NCI-H748 treated with DMSO at 0.1 percent for 48 hours (cell line): ENCODE results near the gene PTH2.
"Not testable (repeated sequence)": the region's sequence is repeated elsewhere in the genome, so short reads cannot be mapped to it uniquely, and the experiment has no call there.

Experiments
- DNase-seq: peaks from one replicate; lab custom pipeline; 2025; lab: John Stamatoyannopoulos, UW

The PTH2 gene

DNA sequence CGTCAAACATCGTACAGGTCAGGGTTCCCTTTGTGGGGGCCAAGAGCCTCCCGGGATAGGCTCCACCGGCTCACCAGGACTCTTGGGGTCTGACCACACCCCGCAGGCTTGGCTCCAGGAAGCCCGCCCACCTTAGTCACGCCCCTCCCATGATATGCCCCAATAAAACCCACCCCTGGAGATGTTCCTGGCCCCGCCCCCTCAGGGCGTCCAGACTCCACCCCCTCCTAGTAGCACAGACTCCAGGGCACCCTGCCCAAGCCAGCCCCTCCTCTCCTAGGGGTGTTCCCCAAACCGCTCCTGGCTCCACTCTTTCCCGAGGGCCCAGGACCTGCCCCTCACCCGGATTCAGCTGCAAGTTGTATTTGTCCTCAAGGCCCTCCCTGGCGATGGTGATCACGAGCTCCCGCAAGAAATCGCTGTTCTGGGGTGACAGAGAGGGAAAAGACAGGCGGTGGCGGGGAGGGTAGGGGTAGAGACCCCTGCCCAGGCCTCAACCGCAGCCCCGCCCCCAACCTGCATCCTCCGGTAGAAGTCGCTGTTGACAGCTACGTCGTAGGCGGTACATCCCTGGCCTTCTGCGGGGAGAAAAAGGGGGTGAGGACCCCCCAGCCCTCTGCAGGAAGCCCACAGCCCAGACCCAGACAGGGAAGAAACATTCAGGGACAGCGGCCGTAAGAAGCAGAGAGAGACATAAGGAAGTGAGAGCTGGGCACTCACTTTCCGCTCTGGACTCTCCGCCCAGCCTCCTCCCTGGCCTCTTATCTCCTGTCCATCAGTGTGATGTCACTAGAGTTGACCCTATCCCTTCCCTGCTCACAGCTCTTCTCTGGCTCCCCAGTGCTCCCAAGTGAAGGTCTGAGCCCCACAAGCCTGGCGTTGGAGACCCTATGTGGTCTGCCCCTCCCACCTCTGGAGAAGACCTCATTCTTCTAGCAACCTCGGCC lies 24.5 kb upstream of the PTH2 start:
- no peak for DNase-seq

DNA sequence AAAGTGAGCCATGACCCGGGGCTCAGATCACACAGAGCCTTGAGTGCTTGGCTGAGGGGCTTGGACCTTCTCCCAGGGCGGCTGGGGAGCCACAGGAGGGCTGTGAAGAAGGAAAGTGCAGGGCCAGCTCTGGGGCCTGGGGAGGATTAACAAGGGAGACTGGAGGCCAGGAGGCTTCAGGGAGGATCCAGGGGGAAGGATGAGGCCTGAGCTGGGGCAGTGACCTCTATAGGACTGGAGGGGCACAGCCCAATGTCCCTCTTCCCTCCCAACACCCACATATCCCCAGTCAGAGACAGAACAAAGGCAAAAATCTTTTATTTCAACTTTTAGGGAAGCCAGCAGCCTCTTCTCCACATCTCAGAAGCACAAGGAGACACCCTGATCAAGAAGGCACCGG lies 22.8 kb upstream of the PTH2 start:
- DNase-seq, result no peak

DNA sequence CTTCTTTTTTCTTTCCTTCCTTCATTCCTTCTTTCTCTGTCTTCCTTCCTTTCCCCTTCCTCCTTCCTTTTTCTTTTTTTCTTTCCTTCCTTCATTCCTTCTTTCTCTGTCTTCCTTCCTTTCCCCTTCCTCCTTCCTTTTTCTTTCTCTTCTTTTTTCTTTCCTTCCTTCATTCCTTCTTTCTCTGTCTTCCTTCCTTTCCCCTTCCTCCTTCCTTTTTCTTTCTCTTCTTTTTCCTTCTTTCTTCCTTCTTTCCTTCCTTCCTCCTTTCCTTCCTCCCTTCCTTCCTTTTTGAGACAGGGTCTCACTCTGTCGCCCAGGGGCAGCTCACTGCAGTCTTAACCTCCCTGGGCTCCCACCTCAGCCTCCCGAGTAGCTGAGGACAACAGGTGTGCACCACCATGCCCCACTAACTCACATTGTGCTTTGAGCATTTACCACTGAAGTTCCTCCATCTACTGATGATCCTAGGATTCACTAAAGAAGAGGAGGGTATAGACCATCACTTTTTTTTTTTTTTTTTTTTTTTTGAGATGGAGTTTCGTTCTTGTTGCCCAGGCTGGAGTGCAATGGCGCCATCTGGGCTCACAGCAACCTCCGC lies 21.0 kb upstream of the PTH2 start:
- not testable (repeated sequence) for DNase-seq

GRCh38 chr19:49443366-49444099 lies 20.3 kb upstream of the PTH2 start:
- DNase-seq, result peak; percentile 97

- DNase-seq, result peak; percentile 80
Measured at GRCh38 chr19:49442771-49443365, 19.6 kb upstream of the PTH2 start.

- DNase-seq, result no peak
Measured at GRCh38 chr19:49442354-49442753, 19.1 kb upstream of the PTH2 start.

DNA sequence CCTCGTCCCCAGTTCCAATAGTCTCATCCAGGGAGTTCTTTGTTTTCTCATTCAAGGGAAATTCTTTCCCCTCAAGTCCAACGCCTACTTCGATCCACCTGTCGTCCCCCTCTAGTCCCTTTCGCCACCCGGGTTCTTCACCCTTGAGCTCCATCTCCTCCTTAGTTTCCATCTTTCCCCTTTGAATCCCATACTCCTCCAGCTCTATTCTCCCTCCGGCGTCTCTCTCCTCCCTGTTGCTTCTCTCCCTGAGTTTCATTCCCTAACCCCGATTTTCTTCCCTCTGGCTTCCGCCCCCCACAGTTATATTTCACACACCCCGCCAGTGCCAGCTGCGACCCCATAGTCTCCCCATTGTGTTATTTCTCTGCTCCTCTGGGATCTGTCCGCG lies 18.7 kb upstream of the PTH2 start:
- peak; percentile 18 for DNase-seq

DNA sequence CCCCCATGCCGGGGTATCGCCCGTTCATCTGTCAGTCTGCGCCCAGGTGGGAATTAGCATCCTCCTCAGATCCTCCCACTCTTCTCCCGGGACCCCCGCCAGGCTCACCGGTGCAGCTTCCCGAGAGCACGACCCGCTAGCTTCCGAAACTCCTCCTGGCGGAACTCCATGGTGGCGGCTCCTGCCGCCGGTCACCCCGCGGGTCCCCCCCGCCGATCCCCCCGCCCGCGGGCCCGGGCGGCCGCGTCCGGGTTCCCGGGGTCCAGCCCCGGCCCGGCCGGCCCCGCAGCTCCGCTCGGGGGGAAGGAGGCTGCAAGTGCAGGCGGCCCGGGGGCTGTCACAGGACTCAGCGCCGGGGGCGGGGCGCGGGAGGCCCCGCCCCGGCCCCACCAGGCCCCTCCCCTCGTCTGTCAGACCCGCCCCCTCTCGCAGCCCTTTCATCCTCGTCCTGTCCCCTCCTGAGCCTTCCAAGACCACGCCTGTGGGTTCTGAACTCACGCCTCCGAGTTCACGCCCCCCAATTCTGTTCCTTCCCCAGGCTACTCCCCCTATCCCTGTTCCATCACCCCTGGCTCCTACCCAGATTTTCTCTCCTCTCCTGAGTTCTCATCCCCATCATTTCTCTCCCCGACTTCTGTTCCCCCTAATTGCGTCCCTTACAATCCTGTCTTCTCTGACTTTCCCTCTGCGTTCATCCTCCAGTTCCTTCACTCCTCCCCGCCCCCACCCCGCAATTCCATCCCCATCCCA lies 18.1 kb upstream of the PTH2 start, which contains the start of gene SLC17A7:
TSS of gene SLC17A7 (minus strand) at position 318 of the 750 bp plus-strand sequence. CDS start at position 170, 148 bp downstream.
- DNase-seq, result peak; percentile 50

- no peak for DNase-seq
Measured at GRCh38 chr19:49440439-49441209, 17.4 kb upstream of the PTH2 start.

DNA sequence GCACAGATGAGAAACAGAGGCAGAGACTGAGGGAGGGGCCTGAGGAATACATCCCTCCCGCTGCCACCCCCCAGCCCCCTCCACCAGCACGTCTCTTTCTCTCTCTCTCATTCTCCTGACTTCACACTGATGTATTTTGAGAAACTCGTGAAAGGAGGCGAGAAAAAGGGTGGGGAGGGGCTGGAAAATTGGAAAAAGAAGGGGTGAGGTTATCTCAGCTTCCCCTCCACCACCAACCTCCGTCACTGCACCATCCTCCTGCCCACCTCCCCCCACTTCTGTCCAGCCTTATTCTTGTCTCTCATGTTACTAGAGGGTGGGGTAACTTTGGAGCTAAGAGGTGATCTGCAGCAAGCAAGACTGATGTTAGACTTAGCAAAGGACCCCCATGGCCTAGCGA lies 16.6 kb upstream of the PTH2 start:
- DNase-seq, result no peak

GRCh38 chr19:49438261-49438660 lies 15.0 kb upstream of the PTH2 start:
- DNase-seq, result no peak

DNA sequence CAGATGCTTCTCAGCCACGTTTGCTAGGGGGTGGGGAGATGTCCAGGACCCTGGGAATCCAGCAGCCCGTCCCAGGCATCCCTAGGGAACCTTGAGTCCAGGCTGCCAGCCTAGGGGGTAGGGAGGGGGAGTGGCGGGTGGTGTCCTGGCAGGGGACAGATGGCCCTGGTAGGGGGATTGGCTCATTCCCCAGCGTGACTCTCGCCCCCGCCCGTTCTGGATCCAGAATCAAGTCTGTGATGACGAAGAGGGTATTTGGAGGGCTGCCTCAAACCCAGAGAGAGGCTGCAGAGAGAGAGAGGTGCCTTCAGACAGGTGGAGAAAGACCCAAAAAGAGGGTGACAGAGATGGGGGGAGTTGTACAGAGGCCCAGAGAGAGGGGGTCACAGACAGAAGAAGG lies 14.0 kb upstream of the PTH2 start:
- no peak for DNase-seq

DNA sequence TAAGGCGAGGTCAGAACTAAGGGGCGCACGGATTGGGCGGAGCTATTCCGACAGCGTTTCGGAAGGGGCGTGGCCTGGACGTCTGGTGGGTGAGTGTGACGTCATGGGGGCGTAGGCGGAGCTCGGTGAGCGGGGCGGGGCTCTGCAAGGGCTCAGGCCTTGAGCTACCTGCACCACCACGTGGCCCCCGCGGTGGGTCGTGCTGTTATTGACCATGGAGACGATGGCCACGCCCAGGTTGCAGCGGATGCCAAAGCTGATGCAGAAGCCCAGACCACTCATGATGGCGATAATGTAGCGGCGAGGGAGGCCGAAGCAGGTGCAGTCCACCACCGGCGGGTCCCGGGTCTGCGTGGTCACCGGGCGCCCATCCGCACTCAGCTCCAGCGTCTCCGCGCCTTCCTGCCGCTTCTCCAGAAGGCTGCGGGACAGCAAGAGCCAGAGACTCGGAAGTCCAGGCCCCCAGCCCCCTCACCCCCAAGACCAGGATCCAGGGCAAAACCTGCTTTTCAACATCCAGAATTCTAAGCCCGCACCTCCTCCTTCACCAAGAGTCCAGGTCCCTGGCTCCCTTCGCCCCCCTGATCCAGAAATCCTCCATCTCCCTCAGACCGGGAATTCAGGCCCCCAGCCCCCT lies 13.3 kb upstream of the PTH2 start:
- no peak for DNase-seq

- no peak for DNase-seq
Measured at GRCh38 chr19:49435670-49436069, 12.4 kb upstream of the PTH2 start.

DNA sequence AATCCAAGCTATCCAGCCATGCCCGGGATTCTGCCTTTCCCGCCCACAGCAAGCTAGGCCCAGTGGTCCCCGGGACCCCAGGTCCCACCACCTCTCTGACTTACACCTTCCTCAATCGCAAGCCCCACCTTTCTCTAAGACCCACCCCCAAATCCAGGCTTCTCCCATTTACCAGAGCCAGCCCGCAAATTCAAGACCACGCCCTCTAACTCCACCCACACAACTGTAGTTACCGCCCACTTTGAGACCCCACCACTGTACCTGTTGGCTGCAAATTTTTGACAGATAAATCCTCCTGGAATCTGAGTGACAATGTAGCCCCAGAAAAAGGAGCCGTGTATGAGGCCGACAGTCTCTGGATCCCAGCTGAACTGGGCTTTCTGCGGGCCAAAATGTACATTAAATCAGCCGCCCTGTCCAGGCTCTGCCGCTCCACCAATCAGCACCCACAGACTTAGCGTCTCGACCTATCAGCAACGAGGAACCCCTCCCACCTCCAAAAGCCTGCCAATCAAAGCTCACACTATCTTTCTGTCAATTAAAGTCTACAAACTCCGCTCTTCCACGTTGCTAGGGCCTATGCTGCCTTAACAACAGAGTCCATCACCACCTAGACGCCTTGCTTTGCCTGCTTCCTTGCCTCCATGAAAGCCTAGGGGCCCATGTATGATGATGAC lies 11.8 kb upstream of the PTH2 start:
- DNase-seq, result no peak

GRCh38 chr19:49433240-49433901 lies 10.1 kb upstream of the PTH2 start:
- no peak for DNase-seq

GRCh38 chr19:49432141-49433073 lies 9.2 kb upstream of the PTH2 start:
- no peak for DNase-seq

DNA sequence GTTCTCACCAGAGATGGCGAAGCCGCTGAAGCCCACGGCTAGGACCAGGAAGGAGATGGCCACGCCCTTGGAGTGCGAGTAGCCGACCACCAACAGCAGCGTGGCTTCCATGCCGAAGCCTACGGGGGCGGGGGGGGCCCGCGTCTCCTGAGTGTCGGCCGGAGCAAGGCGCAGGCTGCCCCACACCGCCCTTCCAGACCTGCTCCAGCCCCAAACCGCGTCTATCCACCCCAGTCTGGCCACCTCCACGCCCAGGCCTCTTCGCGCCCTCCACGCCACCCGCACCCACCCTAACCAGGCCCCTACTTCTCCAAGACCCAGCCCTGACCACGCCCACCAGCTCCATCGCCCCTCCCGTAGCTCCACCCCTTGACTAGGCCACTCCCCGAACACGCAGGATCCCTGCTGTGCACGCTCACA lies 8.1 kb upstream of the PTH2 start:
- DNase-seq, result no peak
